ENCODE data around the gene SMAD3.

Gene SMAD3

DNA sequence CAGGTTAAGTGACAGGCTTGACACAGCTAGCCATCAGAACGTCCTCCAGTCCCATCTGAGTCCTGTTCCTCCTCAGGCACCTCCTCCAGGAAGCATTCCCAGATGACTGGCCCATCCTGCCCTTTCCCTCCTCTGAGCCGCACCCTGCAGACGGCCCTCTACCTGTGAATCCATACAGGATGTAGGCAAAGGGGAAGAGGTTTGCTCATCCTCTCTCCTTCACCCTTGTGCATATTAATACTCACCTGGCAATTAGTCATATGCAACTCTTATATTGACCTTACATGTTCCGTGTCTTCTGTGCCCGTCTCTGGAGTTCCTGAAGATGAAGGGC, 61.9 kb downstream of the SMAD3 start:
- no peak for DNase-seq (ENCODE audit: low spot score)

DNA sequence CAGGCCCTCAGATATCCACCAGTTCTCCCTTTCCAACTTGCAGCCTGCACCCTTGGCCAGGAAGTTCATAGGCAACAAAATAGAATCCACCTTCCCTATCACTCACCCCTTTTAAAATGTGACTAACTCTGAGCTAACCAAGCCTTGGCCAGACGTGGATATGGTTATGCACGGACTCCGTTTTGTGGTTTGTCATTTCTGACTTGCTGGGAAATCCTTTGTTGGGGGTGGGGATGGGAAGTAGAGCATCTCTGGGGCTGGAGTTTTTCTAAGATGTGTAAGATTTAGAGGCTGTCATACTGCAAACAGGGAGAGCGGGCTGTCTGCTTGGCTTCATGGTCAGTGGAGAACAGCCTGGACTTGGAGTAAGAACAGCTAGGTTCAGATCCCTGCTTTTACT, 62.6 kb downstream of the SMAD3 start:
- DNase-seq (ENCODE audit: low spot score): peak; percentile 79

DNA sequence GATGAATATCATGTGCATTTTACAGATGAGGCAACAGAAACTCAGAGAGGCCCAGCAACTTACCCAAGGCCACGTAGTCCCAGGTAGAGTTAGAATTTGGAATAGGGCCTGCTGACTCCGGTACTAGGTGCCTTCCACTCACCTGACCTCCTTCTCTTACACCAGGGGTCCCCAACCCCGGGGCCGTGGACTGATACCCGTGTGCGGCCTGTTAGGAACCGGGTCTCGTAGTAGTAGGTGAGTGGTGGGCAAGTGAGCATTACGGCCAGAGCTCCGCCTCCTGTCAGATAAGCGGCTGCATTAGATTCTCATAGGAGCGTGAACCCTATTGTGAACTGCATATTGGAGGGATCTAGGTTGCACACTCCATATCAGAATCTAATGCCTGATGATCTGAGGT, 64.8 kb downstream of the SMAD3 start:
- DNase-seq (ENCODE audit: low spot score): no peak

DNA sequence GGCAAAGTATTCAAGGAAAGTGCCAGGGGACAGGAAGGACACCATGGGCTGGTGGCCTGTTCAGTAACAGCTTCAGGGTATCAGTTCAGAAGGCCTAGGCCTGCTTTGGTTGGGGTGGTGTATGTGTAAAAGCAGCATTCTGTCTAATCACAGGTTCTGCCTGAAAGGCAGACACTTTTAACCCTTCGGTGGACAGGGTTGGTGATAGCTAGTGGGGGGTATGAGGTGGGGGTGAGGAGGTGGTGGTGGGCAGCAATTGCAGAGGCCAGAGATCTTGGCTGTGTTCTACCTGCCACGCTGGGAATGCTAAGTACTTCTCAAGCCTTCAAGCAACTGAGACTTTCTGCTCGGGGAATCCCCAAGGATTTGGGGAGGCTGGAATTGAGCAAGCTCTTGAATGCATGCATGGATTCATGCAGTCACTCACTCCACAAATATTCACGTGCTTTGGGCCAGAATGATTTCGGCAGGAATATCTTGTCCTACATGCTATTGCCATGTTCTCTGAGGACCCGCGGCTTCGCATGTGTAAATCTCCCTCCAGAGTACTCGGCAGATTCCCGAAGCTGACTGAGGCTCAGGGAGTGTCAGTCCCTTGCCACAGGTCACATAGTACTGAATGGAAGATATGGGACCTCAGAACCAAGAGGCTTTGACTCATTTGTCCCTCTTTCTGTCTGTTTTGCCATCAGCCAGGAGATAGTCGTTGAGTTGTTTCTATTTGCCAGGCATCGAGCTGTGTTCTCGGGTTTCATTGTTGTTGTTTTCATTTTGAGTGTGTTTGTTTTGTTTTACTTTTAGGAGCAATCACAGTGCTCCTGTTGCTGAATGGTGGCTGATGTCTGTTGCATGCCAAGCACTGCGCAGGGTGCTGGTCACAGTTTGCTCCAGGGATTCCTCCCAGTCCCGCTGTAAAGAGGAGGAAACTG, 65.5 kb downstream of the SMAD3 start:
- peak; percentile 68 for DNase-seq (ENCODE audit: low spot score)

DNA sequence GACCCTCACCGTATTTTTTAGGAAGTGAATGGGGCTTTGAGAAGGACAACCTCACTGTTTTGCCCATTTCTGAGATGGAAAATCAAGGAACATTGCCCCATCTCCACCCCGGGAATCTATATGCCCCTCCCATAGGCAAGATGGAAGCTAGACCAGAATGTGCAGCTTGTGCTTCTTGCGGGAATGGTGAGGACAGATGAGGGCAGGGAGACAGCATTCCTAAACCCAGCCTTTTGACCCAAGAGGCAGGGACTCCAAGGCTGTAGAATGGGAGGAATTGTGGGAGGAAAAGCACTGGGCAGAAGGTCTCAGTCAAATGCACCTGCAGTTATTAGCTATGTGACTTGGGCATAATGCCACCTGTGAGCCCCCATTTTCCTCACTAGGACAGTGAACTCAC, 66.9 kb downstream of the SMAD3 start:
- DNase-seq (ENCODE audit: low spot score): no peak

DNA sequence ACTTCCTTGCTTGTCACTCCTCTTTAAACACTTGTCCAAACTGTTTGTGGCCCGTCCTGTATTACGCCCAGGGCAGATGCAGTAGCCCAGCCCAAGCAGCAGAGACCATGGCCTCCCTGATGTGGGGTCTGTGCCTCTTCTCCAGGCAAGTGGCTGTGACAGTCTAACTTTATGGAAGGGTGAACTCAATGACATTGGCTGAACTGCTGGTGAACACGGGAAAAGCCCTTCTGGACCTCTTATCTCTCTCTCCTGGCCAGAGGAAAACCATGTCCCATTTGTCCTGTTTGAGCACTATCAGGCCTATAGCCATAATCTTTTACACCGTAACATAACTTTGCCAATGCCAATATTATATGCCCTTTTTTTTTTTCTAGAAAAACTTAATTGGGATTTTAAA, 67.6 kb downstream of the SMAD3 start:
- DNase-seq (ENCODE audit: low spot score): no peak

DNA sequence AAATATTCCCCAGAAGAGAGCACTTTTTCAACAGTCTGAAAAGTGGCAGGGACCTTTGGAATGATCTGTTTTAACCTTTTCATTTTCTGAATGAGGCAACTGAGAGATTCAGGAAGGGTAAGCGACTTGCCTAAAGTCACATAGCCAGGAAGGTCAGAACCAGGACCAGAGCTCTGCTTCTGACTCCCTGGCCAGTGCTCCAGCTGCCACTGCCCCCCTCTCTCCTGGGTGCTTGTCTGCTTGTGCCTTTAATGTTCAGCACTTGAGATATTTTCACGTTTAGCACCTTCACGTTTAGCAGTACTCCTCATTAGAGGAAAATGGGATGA, 68.3 kb downstream of the SMAD3 start:
- DNase-seq (ENCODE audit: low spot score): no peak

DNA sequence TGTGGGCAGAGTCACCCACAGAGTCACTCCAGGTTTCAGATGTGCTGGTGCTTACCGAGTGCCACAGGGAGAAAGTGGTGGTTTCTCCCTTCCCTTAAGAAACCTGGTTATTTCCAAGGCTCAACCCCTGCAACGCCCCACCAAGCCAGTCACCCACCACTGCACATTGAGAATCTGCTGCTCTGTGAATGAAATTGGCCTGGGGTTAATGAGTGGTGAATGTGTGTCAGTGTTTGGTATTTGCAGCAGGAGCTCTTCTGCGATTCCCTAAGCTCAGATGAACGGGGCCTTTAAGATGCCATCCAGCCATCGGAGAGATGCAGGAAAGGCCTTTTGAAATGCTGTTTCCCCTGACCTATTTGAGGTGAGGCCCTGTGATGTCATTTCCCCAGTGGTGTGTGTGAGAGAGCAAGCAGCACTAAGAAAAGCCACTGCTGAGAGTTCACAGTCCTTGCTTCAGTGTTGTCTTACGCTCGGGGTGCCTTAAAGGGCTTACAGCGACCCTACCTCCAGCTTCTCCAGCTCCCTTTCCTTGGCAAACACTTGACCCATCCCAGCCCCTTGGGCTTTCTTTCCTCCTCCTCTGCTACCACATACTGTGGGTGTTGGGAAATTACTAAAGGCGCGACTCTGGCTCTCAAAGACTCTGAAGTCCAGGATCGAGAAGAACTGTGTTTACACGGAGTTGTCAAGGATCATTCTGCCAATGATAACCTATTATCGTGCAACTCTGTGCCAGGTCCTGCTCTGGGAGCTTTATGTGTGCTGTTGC, 68.9 kb downstream of the SMAD3 start:
- DNase-seq (ENCODE audit: low spot score): no peak

DNA sequence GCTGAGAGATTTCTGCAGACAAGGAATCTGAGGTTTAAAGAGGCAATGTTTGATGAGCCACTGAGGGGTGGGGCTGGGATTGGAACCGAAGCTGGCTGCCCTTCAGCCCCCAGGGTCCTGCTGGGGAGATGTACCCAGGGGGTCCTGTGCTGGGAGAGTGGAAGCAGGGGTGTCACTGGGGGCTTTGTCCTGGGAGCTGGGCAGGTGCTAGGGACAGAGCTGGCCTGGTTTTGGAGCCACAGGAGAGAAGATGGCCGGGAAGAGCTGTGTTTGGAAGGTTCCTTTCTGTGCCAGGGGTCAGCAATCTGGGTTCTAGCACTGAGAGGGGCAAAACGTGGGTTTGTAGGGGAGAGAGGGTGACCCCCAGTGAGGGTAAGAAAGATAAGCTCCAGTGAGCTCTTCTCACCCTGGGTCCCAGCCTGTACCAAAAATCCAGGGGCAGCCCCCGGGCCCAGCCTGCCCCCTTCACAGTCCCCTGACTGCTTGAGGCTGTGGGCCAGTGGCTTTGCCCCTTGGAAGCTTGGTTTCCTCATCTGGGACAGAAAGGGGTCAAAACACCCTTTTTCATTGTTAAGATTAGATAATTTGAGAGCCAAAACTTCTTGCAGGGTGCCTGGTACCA, 69.6 kb downstream of the SMAD3 start:
- DNase-seq (ENCODE audit: low spot score): no peak

DNA sequence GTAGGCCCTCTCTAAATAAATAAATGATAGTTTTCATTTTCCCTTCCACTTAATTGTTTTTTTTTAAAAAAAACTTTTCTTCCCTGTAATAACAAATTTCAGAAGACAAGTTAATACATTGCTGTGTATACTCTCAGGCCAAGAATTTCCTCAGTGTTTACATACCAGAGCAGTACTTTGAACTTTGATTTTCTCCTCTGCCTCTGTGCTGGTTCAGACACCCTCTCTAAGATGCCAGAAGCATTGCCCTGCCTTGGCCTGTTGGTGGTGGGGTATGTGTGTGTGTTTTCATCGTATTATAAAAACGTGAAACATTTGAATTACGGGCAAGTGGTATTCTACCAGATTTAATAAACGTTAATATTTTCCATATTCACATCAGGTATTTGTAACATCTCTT, 70.1 kb downstream of the SMAD3 start:
- DNase-seq (ENCODE audit: low spot score): peak; percentile 58

DNA sequence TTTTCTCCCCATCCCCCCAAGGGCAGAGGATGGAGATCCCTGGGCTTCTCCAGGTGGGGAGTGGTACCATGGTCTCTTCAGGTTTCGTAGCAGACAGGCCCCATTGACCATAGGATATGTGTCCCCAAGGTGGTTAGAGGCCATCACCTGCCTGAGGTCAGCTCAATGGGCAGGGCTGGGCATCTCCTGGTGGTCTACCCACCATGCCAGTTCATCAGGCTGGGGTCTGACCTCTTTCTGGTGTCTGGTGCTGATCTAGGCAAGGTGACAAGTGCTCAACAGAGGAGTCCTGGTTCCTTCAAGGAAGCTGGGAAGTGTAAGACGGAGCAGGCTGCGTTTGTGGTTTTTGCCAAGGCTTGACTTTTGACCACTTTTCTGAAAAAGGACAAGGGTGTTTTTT, 71.4 kb downstream of the SMAD3 start:
- no peak for DNase-seq (ENCODE audit: low spot score)

DNA sequence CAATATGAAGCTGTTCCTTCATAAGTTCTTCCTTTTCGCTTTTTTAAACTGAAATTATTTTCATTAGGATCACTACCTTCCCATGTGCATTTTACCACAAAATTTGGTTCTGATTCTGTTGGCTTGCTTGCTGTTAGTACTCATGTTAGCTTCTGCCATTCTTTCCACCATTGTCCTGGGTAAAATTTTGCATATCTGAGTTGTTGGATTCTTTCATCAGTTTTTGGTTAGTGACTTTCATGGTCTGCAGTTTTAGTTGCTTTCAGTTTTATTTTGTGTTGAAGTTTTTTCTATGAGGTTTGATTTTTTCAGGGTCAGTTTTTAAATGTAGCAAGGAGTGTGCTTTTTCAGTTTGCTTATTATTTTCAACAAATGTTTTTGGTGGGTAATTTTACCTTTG, 71.9 kb downstream of the SMAD3 start:
- no peak for DNase-seq (ENCODE audit: low spot score)

DNA sequence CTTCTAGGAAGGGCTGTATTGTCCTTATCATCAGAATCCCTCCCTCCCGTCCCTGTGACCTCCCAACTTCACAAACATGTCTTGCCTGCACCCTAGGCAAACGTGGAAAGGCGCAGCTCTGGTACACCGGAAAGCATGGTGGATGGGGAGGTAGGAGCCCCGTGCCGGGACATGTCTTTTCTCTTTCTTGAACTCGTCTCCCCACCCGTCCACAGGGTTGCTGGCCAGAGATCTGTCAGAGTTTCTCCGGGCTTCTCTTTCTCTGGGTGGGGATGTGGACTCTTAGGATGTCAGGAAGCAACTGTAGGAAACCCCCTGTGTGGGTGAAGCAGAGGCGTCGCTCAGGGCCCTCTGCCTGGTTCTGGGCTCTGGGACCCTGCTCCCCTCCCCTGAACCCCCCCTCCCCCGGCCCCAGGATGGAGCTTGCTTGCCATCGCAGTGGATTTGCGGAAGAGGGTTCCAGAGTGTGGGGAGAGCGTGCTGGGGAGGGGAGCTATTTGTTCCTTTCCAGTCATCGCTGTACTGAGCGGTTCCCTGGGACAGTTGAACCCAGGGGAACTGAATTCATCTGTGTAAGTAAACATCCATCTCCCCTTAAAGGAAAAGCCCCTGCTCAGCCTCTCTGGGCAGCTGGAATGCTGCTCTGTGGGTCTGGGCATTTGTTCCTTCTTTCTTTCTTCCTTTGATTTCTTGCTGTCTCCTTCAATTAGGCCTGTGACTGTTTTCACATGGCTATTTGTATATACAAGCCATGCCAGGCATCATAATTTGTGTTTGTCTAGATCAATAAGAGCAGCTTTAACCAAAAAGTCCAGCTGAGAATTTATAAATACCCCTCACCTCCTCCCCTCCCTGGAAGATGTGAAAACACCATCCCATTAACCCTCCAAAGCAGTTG, 72.8 kb downstream of the SMAD3 start:
- no peak for DNase-seq (ENCODE audit: low spot score)

DNA sequence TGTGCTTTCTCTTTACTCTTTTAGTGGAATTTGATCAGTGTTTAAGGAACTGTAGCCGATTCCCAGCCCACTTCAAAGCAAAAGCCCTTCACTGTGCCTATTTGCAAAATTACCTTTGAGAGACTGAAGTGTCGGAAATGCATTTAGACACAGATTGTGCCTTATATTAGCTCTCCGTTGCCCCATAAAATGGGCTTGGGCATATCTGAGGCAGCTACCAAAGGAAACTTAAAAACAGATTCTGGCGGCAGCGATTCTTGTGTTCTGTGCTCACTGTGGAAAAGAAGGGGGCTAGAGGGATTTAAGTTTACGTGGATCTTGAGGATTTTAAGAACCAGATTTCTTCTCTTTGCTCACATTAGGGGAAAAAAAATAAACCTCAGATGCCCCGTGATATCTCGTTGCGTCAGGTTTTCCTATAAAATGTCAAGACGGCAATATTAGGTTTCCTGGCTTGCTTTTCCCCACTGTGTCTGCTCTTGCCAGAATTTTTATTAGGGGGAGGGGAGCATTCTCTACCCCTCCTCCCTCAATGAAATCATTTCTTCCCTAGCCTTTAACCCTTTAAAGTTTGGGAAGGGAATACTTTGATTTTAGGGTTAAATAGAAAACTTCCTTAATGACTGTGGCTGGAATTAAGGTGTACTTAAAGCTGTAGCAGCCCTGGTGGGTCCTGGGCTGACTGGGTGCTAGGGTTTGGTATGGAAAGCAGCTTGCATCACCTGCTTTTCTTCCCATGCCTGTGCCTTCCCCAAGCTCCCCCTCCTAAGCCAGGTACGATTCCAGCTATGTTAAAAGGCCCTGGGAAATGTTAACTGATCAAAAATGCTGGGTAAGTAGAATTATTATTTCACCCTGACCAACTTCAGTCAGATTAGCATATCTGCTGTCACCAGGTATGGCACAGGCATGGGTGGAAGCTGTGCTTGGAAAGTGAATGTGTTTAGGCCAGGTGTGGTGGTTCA, 73.8 kb downstream of the SMAD3 start:
- no peak for DNase-seq (ENCODE audit: low spot score)

DNA sequence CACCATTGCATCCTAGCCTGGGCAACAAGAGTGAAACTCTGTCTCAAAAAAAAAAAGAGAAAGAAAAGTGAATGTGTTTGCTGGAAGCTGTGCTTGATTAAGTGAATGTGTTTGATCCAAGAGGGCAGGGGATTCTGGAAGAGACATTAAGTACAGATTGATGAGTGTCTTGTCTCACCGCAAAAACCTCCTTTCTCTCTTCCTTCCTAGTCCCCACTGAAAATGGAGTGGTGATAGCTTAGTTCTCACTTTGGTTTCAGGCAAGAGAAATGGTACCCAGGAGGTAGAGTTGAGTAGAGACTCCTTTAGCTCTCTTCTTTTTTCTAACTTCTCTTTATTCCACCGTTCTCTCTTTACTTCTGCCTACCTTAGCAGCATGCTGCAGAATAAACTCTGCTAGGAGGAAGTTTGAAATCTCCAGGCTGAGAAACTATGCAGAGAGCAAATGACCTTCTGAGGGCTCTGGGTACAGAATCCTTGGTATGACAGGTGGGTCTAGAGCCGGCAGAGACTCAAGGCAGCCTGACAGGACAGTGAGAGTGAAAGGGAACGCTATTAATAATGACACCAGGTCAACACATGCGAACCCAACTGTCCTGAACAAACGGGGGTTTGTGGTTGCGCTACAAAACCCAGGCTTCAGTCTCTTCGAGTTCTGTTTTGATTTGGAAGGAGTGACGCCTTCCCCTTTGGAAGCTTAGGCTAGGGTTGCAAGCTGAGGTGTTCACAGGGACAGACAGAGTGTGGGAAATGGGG, 74.9 kb downstream of the SMAD3 start:
- no peak for DNase-seq (ENCODE audit: low spot score)

DNA sequence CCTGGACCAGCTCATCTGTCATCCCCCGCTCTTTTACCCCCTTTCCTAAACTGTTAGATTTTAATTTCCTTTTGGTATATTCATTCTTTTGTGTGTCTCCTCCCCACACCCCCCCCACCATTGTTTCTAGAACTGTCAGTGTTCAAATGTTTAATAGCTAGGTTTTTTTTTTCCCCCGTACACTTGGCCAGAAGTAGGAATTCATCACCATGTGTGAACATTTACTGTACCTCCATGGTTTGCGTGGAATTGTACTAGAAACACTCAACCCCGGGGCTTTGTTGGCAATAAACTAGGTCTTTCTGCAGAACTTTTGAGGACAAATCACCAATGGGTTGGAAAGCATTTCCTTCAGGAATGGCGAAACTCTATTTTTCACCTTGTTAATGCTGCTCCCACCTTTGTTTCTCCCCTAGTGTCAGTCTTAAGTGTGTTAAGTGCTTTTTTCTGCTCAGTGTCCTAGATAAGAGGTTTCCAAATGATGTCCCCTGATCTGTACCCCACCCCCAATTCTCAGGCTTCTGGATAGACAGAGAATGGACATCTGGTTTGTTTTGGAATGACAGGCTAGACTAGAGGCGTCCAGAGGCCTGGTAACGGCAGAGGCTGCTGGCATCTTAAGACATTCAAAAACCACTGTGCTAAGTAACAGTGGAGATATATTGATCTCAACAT, 76.8 kb downstream of the SMAD3 start:
- DNase-seq (ENCODE audit: low spot score): no peak

DNA sequence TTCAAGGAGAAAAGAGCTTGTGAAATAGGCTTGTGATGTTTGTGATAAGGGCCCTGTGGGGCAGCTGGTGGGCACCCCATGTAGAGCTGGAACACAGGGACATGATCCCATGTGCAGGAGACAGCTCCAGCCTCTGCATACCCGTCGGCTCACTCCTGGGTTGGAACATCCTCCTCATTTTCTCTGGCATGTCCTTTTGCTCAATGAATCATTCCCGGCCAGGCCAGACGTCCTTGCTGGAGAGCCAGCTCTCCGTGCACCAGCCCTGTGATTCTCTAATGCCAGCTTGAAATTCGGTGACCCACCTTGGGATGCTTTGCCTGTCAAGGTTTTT, 77.3 kb downstream of the SMAD3 start:
- peak; percentile 71 for DNase-seq (ENCODE audit: low spot score)

DNA sequence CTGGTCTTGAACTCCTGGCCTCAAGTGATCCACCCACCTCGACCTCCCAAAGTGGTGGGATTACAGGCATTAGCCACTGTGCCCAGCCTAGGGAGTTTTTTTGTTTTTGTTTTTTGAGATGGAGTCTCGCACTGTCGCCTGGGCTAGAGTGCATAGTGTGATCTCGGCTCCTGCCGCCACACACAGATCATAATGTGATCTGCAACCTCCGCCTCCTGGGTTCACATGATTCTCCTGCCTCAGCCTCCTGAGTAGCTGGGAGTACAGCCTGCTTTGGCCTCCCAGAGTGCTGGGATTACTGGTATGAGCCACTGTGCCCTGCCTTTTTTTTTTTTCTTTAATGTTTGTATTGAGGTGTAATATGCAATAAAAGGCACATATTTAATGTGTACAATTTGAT, 78.2 kb downstream of the SMAD3 start:
- no peak for DNase-seq (ENCODE audit: low spot score)

DNA sequence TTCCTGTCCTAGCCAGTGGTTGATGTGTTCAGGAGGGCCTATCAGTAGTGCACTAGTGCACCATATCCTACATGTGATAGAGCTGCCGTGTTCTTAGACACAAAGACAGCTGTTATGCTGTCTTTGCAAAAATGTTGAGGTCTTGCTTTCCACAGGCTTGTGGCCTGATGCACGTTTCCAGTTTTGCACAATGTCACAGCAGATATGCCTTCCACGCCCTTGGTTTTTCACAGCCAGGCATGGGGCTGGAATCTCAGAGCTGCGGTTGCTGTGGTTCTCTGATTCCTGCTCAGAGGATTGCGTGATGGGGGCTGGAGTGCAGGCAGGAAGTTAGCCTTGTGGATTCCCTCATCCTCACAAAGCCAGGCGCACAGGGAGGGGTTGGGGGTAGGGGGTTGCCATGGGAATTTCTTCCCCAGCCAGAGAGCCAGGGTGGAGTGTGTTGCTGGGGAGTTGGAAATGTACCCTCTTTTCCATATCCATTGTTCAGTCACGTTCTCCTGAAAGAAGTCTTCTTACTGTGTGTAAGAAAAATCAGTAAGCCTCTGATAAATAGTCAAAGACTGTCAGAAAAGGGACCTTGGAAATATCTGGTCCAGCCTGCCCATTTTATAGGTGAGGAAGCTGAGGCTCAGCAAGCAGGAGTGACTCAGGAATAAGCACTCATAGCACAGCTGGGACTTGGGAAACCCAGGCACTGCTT, 79.4 kb downstream of the SMAD3 start:
- peak; percentile 80 for DNase-seq (ENCODE audit: low spot score)
